Skeletal muscle satellite cell (primary cell): ENCODE results near the gene STT3B.
"Not testable (repeated sequence)": the region's sequence is repeated elsewhere in the genome, so short reads cannot be mapped to it uniquely, and the experiment has no call there.

Source experiments
- H3K27me3 ChIP-seq: 2 replicates; pipeline ENCODE4 v1.7.0; 2013; ENCODE audit warnings: low read length; ENCODE audit not compliant: control insufficient read depth, insufficient read depth
- H3K36me3 ChIP-seq: 2 replicates; pipeline ENCODE4 v1.7.0; 2013; ENCODE audit warnings: mild to moderate bottlenecking, control low read depth, low read length; ENCODE audit not compliant: insufficient read depth
- H3K4me1 ChIP-seq: 2 replicates; pipeline ENCODE4 v1.7.0; 2013; ENCODE audit warnings: low read length; ENCODE audit not compliant: control insufficient read depth, insufficient read depth
- H3K4me2 ChIP-seq: 2 replicates; pipeline ENCODE4 v1.7.0; 2013; ENCODE audit warnings: mild to moderate bottlenecking, low read length
- H3K4me3 ChIP-seq: 2 replicates; pipeline ENCODE4 v1.7.0; 2013; ENCODE audit warnings: low read length
- H3K9ac ChIP-seq: 2 replicates; pipeline ENCODE4 v1.7.0; 2013; ENCODE audit warnings: mild to moderate bottlenecking, low read depth, low read length, moderate library complexity
- H3K9me3 ChIP-seq: replicated peaks from 2 replicates; pipeline ENCODE4 v1.7.0; 2013; ENCODE audit warnings: mild to moderate bottlenecking, control low read depth, low read length

Gene STT3B

GRCh38 chr3:31502803-31503221 is 29.9 kb upstream of the STT3B start:
- no peak overlapping the region for H3K4me2 ChIP-seq
- H3K27me3 ChIP-seq: peaks cover 53% of the 10 kb centered on the region
- no peaks in the 10 kb centered on the region for H3K9me3 ChIP-seq
- no peaks in the 10 kb centered on the region for H3K4me1 ChIP-seq
- no peak overlapping the region for H3K9ac ChIP-seq
- H3K36me3 ChIP-seq: no peaks in the 10 kb centered on the region
- H3K4me3 ChIP-seq: no peak overlapping the region

DNA sequence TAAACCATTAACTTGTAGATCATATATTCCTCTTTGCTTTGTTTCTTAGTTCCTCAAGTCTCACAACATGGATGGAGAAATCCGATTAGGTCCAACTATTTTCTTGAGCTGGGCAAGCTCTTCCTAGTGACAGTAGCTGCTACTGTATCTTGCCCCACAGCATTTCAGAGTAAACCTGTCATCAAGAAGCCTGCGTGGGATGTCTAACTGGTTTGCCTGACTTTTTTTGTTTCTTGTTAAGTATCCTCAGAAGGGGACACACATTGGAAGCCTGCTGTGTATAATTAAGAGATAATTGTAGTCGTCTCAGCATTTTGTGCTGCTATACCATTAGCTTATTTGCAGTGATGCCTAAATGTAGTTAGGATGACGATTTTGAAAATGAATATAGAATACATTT is 29.3 kb upstream of the STT3B start:
- H3K4me2 ChIP-seq: no peak overlapping the region
- H3K9ac ChIP-seq: no peak overlapping the region
- no peaks in the 10 kb centered on the region for H3K4me1 ChIP-seq
- no peak overlapping the region for H3K4me3 ChIP-seq
- H3K36me3 ChIP-seq: no peaks in the 10 kb centered on the region
- peaks cover 59% of the 10 kb centered on the region for H3K27me3 ChIP-seq
- H3K9me3 ChIP-seq: no peaks in the 10 kb centered on the region

DNA sequence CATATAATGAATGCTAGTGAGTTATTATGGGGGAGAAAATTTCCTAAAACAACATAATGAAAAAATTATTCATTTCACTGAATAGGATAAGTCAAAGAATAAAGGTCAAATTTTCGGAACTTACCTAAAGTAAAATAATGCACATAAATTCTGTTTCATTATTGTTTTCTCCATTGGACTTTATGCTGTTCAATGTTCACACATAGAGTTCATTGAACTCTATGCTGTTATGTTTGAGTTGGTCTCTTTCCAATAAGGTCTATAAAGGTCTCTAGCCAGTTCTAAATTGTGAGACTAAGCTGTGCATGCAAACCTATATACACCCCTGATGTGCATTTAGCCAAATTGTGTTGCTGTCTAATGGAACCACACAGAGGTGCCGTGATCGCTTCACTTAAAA is 28.5 kb upstream of the STT3B start:
- peaks cover 64% of the 10 kb centered on the region for H3K27me3 ChIP-seq
- no peak overlapping the region for H3K4me3 ChIP-seq
- H3K4me2 ChIP-seq: no peak overlapping the region
- no peak overlapping the region for H3K9ac ChIP-seq
- no peaks in the 10 kb centered on the region for H3K36me3 ChIP-seq
- no peaks in the 10 kb centered on the region for H3K9me3 ChIP-seq
- H3K4me1 ChIP-seq: no peaks in the 10 kb centered on the region

GRCh38 chr3:31505371-31506048 is 27.2 kb upstream of the STT3B start:
- peaks cover 70% of the 10 kb centered on the region for H3K27me3 ChIP-seq

DNA sequence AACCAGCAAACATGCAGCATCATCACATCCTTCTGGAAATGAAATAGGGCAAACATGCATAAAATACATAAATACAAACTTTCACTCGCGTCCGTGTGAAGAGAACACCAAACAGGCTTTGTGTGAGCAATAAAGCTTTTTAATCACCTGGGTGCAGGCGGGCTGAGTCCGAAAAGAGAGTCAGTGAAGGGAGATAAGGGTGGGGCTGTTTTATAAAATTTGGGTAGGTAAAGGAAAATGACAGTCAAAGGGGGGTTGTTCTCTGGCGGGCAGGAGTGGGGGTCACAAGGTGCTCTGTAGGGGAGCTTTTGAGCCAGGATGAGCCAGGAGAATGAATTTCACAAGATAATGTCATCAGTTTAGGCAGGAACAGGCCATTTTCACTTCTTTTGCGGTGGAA is 26.2 kb upstream of the STT3B start:
- not testable (repeated sequence) for H3K4me2 ChIP-seq, H3K36me3 ChIP-seq, H3K9me3 ChIP-seq, H3K9ac ChIP-seq, H3K4me1 ChIP-seq, H3K4me3 ChIP-seq
- H3K27me3 ChIP-seq: peaks cover 67% of the 10 kb centered on the region

More at GRCh38 chr3:31505371-31506048, 27.2 kb upstream of the STT3B start:
- Histone ChIP-seq H3K4me2 (no peak overlapping the region), H3K4me3 (no peak overlapping the region), H3K9ac (no peak overlapping the region), H3K9me3 (no peaks in the 10 kb centered on the region), H3K4me1 (no peaks in the 10 kb centered on the region), H3K36me3 (no peaks in the 10 kb centered on the region)

DNA sequence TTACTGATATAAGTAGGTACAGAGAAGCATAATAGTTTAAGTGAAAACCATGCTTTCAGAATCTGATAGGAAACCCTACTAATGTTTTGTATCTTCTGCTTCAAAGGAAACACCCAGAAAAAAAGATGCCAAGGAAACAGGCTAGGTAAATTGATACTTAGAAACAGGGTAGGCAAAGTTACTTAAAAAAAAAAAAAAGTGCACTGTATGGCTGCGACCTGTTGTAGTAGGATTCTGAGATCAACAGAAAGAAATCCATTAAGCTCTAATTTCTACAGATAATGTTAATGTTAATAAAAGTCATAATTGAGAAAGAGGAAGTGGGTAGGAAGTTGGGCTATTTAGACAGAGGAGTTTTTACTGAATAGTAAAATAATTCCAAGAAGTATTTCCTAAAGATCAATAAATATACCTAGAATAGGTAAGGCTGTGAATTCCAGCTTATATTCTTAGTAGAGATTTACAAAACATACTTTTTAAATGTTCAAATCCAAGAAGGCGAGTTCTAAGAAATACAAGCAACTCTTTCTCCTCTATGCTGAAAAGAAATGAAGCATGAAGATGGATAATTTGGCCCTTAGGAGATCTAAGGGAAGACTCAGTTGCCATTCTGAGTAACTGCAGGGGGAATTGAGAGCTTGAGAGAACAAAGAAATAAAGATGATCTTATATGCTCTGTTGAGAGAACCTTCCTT is 24.1 kb upstream of the STT3B start:
- Histone ChIP-seq H3K9me3 (no peaks in the 10 kb centered on the region), H3K4me3 (no peak overlapping the region), H3K36me3 (no peaks in the 10 kb centered on the region), H3K4me2 (no peak overlapping the region), H3K9ac (no peak overlapping the region), H3K27me3 (peaks cover 57% of the 10 kb centered on the region), H3K4me1 (no peaks in the 10 kb centered on the region)

- H3K36me3 ChIP-seq: no peaks in the 10 kb centered on the region
- no peak overlapping the region for H3K4me2 ChIP-seq
- no peaks in the 10 kb centered on the region for H3K9me3 ChIP-seq
- no peak overlapping the region for H3K9ac ChIP-seq
- no peak overlapping the region for H3K4me3 ChIP-seq
- H3K27me3 ChIP-seq: peaks cover 53% of the 10 kb centered on the region
- no peaks in the 10 kb centered on the region for H3K4me1 ChIP-seq
Measured at GRCh38 chr3:31509147-31509728, 23.5 kb upstream of the STT3B start.

DNA sequence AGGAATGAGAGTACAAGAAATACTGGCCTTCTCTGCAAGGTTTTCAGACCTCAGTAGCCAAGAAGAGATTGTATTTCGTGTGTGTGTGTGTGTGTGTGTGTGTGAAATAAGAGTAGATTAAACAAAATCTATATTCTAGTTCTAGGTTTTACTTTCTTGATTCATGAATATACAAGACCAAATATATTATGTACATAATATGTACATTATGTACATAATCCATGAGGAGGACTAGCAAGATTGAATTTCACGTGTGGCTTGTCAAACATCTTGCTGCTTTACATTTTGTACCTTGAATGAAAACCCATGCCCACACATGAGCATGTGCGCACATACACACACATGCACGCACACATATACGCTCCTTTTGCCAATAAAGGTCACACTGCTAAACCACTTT is 18.2 kb upstream of the STT3B start:
- Histone ChIP-seq H3K4me2 (no peak overlapping the region), H3K36me3 (no peaks in the 10 kb centered on the region), H3K27me3 (peaks cover 15% of the 10 kb centered on the region), H3K4me1 (no peaks in the 10 kb centered on the region), H3K4me3 (no peak overlapping the region), H3K9ac (no peak overlapping the region), H3K9me3 (no peaks in the 10 kb centered on the region)

DNA sequence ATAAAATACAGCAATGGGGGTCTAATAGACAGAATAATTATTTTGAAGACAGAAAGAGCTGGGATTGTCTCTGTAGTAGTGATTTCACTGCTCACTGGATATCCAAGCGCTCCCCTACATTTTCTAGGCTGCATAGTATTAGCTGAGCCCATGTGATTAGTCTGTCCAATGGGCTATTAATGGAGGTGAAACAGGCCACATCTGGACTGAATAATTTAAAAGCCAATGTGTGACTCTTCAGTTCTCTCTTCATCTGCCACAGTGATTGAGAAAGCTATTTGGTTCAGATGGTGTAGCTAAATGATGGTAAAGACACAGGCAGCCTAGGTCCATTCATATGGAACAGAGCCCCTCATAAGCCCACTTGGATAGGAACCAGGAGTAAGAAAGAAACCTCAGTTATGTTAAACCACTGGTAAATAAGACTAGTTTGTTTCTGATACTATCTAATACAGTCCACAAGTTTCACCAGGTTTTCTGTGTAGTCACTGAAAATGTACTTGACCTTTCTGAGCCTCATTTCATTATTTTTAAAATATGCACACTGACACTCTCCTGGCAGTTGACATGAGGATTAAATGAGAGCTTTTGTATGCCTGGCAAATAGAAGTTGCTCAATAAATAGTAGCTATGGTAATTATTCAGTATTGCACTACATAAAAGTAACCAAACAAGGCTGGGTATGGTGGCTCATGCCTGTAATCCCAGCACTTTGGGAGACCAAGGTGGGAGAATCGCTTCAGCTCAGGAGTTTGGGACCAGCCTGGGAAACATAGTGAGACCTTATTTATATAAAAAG is 17.0 kb upstream of the STT3B start:
- no peaks in the 10 kb centered on the region for H3K9me3 ChIP-seq

GRCh38 chr3:31516757-31517156 is 16.0 kb upstream of the STT3B start:
- Histone ChIP-seq H3K4me3 (no peak overlapping the region), H3K4me1 (no peaks in the 10 kb centered on the region), H3K36me3 (no peaks in the 10 kb centered on the region), H3K9me3 (no peaks in the 10 kb centered on the region), H3K27me3 (peaks cover 6% of the 10 kb centered on the region), H3K9ac (no peak overlapping the region), H3K4me2 (no peak overlapping the region)

More for the DNA sequence above, 17.0 kb upstream of the STT3B start:
- Histone ChIP-seq H3K4me2 (no peak overlapping the region), H3K4me3 (no peak overlapping the region), H3K4me1 (no peaks in the 10 kb centered on the region), H3K27me3 (peaks cover 7% of the 10 kb centered on the region), H3K36me3 (no peaks in the 10 kb centered on the region), H3K9ac (no peak overlapping the region)

DNA sequence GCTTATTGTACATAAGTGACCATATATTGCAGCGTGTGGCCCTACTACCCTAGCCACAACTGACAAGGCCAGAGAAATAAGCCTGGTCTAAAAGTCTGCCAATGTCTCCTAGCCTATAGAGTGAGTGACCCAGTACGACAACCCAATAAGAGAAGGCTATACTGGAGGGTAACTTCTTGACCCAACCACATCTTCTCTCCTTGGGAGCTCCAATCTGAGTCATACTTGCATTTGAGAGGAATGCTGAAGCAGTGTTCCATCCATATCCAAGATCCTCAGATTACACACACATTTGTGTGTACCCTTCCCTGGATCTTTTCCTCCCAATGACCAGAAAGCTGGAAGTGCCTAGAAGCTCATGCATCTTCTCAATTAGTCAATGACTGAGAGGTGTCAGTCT is 11.3 kb upstream of the STT3B start:
- Histone ChIP-seq H3K36me3 (no peaks in the 10 kb centered on the region), H3K9me3 (no peaks in the 10 kb centered on the region), H3K4me1 (no peaks in the 10 kb centered on the region), H3K9ac (no peak overlapping the region), H3K27me3 (peaks cover 6% of the 10 kb centered on the region), H3K4me2 (no peak overlapping the region), H3K4me3 (no peak overlapping the region)
